GM19025 (cell line): ENCODE results near the gene ABCA2.
"Not testable (repeated sequence)": the region's sequence is repeated elsewhere in the genome, so short reads cannot be mapped to it uniquely, and the experiment has no call there.

Source experiments
- ATAC-seq: cut with Tn5 transposase; IDR thresholded peaks from one replicate; pipeline ENCODE4 v1.9.1; 2021; ENCODE audit warnings: mild to moderate bottlenecking, low read depth, moderate library complexity; ENCODE audit not compliant: unreplicated experiment

The ABCA2 gene

DNA sequence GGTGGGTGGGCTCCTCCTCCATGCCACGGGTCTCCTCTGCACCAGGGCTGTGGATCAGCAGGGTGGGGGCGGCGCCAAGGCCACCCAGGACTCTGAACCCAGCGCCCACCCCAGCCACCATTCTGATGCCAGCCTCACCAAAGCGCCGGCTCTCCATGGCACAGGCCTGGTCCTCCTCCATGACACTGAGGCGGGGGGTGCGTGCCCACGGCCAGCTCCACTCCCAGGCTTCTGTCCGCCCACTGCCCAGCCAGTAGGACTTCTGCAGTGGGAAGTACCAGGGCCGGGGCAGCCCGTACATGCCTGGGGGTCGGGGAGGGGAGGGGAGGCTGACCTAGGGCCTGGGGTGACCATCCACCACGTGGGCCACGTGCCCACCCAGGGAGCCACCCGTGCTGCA, 11.6 kb downstream of the ABCA2 start:
- ATAC-seq: no peak

DNA sequence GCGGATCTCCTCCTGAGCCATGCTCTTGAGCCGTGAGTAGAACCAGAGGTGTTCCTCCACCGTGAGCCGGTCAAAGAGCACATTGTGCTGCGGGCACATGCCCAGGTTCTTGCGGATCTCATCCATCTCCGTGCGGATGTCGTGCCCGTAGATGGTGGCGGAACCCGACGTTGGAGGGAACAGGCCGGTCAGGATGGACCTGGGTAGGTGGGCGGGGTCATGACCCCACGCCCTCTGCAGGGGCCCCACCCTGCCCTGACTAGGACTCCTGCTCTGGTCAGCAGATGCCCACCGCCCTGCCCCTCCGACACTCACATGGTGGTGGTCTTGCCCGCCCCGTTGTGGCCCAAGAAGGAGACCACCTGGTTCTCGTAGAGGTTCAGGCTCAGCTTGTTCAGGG, 12.1 kb downstream of the ABCA2 start:
- no peak for ATAC-seq

DNA sequence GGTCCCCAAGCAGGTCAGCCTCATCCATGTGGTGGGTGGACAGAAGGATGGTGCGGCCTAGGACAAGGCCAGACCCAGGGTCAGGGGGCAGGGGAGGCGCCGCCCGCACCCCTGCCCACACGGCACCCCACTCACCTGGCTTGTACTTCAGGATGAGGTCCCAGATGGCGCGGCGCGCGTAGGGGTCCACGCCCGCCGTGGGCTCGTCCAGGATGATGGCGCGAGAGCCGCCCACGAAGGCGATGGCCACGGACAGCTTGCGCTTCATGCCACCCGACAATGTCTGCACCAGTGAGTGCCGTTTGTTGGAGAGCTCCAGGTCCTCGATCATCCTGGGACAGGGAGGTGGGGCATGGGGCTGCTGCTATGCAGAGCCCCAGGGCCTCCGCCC, 12.5 kb downstream of the ABCA2 start:
- no peak for ATAC-seq

DNA sequence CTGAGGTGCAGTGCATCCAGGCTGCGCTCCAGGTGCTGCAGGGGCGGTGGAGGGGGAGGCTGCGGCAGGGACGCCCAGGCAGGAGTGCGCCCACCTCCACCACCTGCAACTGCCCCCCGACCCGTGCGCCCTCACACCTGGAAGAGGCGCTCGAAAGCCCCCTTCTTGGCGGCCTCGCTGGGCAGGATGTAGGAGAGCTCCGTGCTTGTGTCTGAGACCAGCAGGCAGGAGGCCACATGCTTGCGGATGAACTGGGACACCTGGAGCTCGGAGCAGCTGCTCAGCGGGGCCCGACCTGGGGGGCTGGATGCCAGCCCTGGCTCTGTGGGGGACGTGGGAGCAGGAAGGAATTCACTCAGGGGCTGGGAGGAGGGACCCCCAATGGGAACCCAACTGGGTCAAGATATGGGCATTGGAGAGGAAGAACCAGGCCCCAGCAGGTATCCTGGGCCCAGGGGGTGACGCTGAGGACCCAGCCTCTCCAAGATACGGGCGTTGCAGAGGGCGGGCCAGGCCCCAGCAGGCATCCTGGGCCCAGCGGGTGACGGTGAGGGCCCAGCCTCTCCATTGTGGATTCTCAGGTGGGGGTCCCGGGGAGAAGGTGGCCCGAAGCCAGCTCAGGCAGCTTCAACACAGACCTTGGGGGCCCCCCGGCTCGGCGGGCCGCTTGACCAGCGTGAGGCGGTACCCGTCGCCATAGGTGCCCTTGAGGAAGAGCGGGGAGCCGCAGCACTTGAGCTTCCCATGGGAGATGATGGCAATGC, 13.1 kb downstream of the ABCA2 start:
- no peak for ATAC-seq

DNA sequence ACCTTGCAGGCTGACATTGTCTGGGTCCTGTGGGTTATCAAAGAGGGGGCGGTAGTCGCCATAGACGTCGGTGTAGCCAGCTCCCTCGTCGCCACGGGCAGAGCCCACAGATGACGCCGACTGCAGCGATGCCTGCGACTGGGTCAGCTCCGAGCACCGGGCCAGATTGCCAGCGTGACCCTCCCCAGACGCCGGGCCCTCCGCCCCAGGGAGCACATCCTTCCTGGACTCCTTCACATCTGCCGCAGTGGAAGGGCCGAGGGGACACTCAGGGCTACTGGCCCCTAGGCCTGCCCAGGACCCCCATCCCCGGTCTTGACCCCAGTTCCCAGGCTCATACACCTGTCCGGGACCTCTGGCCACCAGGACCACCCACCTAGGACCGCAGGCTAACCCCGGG, 13.9 kb downstream of the ABCA2 start:
- ATAC-seq: no peak

DNA sequence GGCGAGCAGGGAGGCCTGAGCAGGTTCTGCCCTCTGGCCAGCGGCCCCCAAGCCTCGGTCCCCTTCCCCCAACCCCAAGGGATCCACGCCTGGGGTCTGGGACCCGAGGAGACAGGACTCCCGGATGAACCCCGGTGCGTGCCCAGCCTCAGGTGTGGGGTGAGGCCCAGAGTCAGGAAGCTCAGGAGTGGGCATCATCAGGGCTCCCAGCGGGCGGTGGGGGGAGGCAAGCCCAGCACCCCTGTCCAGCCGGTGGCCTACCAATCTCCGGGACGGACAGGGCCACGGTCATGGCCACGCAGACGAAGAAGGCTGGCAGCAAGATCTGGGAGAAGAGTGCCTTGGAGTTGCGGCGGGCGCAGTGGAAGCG, 14.5 kb downstream of the ABCA2 start:
- no peak for ATAC-seq

DNA sequence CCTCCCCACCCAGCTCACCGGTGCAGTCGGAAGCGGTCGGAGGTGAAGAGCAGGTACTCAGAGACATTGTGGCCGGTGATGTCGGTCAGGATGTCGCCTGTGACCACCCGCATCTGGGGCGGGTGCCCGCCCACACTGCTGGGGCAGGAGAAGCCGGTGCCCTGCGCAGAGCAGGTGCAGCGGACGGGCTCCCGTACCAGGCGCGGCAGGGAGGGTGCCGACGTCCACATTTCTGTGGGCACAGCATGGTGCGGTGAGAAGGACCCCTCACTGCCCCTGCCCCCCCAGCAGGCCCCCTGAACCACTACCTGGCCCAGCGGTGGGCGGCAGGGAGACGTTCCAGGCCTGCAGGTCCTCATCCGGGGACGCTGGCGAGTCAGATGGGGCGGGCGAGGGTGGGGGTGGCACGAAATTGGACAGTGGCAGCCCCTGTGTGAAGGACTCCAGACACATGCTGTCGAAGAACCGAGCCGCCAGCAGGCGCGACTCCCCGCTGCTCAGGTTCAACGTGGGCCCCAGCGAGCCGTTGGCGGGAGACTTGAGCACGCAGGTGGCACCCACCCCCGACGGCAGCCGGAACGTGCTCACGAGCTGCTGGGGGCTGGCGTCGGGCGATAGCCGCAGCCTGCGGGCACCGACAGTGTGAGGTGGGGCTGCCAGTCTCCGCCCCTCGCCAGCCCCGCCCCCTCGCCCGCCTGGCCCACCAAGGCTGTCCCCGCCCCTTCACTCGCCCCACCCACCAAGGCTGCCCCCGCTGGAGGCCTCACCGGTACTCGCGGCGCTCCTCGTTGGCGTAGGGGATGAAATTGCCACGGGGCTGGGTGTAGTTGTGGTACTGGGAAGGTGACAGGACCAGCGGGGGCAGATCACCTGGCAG, 15.1 kb downstream of the ABCA2 start:
- no peak for ATAC-seq

DNA sequence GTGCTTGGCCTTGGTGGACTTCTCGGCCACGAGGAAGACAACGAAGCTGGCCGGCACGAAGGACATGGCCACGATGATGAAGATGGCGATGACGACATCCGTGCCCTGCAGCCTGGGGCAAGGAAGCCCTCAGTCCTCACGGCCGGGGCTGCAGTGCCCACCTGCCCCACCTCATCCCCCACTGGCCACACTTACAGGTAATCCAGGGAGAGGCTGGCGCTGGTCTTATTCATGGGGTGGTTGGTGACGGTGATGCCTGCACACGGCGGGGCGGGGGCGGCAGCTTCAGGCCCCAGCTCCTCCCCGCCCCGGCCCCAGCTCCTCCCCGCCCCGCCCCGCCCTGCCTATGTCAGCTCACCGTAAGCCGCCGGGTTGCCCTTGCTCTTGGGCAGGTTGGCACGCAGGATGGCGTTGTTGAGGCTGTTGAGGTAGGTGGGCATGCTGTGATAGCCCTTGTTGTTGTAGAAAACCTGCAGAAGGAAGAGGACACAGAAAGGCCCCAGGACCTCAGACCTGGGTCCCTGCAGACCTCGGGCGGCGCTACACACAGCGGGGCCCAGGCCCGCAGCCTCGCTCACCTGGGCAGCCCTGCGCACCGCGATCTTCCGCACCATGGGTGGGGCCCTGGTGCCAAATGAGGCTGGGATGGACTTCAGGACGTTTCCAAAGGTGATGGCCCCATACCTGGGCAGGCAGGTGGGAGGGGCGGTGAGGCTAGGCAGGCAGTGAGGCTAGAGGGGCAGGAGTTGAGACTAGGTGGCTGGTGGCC, 15.9 kb downstream of the ABCA2 start:
- ATAC-seq: no peak

DNA sequence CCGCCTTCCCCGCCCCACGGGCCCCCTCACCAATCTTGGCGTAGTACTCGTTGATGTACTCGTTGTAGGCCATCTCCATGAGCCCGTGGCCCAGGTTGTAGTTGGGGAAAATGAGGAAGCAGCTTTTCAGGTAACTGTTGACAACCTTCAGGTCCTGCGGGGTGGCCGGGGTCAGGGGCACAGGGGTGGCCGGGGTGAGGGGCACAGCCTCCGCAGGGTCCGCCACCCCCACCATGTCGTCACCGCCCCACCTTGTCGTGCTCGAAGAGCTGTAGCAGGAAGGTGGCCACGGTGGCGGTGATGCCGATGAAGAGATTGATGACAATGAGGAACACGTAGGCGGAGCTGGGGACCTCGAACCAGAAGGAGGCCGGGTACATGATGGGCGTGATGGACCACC, 16.9 kb downstream of the ABCA2 start:
- no peak for ATAC-seq

DNA sequence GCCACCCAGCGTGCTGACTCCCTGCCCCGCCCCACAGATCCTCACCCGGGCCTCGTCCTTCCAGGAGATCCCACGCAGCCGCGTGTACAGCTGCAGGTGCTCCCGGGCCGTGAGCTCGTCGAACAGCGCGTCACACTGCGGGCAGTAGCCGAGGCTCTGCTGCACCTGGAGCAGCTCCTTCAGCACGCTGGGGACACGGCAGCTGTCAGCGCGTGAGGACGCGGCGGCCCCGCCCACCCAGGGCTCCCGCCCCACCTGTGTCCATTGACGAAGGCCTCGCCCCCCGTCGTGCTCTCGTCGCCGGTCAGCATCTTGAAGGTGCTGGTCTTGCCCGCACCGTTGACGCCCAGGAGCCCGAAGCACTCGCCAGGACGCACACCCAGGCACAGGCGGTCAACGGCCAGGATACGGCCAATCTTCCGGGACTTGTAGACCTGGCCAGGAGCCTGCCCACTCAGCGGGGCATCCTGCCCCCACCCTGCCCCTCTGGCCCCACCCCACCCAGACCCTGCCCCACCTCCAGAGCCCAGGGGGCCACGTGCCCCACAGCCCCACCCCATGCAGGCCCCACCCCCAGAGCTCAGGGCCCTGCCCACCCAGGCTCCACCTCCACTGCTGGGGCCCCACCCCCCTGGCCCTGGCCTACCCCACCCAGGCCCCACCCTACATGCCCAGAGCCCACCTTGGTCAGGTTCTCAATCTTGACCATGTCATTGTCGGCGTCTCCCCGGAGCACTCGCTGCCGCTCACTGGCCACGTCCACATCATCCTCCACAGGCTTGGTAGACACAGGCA, 17.9 kb downstream of the ABCA2 start:
- ATAC-seq: no peak

DNA sequence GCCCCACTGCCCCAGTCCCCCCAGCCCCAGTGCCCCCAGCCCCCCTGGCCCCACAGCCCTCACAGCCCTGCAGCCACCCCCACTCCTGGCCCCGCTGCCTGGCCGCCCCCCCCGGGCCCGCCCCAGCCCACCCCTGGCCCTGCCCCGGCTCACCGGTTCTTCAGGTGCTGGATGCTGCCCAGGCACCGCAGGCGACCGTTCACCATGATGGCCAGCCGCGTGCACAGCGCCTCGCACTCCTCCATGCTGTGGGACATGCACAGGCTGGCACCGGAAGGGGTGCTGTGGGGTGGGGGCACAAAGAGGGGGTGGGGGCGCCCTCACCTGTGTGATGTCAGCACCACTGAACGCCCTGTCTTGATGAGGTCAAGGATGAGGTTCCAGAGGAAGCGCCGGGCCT, 18.8 kb downstream of the ABCA2 start:
- ATAC-seq: no peak

DNA sequence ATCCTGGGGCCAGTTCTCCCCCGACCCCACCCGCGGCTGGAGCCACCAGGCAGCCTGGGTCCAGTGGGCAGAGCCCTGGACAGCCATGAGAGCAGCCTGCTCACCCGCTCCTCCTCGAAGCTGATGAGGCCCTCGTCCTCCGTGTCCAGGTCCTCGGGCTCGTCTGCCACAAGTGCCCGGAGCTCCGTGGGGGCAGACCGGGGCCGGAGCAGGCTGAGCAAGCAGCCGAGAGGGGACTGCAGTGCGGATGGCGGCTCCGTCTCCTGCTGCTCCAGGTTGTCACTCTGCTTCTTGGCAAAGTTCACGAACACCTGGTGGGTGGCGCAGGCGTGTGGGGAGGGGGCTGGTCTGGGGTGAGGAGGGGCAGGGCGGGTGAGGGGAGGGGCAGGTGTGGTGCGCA, 19.7 kb downstream of the ABCA2 start:
- ATAC-seq: no peak

DNA sequence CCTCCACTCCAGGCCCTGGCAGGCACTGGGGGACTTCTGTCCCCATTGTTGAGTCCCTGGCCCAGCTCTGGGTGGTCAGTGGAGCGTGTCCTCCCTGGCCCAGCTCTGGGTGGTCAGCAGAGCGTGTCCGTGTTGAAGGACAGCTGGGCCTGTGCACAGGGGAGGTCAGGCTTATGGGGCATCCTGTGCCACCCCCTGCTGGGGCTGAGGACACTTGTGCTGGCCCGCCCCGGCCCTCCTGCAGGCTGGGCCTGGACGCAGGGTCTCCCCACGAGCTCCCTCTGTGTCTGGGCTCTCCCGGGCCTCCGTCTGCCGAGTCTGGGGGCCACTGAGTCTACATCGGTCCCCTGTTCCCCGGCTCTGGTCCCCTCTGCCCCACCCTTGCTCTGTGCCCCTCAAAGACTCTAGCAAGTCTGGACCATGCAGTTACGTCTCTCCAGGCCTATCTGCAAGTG, 20.2 kb downstream of the ABCA2 start:
- ATAC-seq: no peak

DNA sequence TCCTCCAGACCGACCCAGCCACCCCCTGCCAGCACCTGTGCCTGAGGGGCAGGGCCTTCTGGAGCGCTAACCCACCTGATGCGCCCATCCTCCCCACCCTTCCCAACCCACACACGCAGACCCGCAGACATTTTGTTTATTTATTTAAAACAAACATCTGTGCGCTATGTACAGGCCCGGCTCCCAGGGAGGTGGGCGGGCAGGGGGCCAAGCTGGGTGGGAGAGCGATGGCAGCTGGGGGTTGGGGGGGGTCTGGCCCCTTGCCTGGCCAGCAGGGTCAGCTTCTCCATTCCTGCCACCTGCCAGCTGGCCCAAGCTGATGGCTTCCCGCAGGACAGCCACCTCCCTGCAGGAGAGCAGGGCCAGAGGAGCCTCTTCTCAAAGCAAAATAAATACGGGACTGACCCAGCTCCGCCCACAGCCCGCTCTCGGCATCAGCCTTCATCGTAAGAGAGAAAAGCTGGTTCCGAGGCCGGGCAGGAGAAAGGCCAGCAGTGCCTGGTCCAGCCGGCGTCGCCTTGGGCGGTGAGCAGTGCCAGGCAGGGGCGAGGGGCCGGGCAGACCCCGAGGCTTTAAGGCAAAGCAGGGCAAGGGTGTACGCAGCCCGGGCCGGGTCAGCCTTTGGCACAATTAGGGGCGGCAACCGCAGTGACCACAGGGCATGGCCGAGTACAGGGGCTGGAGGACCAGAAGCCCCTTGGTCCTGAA, 20.8 kb downstream of the ABCA2 start:
- ATAC-seq: no peak

DNA sequence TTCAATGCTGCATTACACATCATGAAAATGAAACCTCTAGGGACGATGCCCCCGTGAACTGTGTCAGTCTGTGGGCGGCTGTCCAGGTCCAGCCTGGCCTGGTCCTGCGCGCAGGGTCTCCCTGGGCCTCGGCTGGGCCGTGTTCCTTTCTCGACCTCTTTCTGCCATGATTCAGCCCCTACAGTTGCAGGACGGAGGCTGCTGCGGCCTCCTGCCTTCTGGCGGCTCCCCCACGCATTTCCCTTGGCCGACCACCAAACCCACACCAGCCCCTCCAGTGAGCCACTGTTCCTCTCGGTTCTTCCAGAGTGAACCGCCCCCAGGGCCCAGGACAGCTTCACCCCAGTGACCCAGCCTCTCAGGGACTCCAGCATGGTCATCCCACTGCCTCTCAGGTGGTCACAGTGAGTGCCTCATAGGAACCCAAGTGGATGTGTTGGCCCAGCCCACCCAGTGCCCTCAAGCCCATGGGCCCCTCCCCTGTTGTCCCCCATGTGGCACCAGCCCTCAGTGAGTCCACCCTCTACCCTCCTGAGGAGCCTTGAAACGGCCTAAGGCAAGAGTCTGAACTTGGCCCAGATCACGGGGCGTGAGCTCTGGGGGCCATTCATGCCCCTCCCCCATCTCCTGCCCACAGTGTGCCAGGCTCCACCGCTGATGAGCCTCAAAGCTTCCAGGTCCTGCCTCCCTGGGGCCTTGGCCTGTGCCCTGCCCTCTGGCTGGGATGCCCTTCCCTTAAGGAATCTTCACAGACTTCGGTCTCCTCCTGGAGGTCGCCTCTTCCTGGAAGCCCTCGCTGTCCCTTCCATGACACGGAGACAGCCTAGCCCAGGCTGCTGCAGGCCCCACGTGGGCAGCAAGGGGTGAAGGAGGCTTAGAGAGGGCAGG, 21.7 kb downstream of the ABCA2 start:
- ATAC-seq: no peak

DNA sequence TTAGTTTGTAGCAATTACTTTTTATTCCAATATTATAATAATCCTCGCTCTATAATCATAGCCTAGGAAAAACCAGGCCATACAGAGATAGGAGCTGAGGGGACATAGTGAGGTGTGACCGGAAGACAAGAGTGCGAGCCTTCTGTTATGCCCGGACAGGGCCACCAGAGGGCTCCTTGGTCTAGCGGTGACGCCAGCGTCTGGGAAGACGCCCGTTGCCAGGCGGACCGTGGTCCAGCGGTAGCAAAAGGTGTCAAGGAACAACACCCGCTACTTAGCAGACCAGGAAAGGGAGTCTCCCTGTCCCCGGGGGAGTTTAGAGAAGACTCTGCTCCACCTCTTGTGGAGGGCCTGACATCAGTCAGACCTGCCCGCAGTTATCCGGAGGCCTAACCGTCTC, 23.8 kb downstream of the ABCA2 start:
- not testable (repeated sequence) for ATAC-seq

DNA sequence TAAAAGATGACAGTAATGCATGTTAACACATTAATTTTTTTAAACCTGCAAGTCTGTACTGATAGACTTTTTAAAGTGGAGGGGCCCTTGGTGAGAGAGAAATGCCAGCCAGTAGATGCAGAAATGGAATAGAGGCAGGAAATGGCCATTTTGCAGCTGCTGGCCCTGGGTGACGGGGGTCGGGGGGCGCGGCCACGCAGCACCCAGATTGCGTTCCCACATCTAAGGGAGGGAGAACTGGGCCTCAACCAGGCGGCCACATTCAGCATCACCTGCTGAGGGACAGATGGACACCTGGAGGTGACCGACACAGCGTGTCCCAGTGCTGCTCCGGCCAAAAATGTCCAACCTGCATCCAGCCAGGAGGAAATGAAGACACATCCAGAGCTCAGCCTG, 25.4 kb downstream of the ABCA2 start:
- ATAC-seq: no peak

DNA sequence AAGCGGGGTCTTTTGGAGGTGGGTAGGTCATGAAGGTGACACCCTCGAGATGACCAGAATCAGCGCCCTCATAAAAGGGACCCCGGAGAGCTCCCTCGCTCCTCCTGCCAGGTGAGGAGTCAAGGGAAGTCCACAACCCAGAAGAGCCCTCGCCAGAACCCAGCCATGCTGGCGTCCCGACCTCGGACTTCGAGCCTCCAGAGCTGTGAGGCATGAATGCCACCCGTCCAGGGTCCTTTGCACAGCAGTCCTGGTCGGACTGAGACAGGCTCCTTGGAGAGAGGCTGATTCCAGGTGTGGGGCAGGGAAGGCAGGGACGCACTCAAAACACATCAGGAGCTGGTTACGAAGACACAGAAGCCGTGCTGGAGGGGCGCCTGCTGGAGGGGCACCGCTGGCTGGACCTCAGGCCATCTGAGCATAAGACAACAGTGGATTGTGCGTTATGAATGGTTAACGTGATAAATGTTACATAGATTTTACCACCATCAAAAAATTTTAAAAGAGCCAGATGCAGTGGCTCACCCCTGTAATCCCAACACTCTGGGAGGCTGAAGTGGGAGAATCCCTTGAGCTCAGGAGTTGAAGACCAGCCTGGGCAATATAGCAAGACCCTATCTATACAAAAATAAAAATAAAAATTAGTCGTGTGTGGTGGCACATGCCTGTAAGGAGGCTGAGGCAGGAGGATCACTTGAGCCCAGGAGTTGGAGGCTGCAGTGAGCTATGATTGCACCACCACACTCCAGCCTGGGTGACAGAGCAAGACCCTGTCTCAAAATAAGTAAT, 26.0 kb downstream of the ABCA2 start:
- ATAC-seq: no peak
